ENCODE data around the gene SLC17A7. TPM values are rescaled to one million over a fixed set of nuclear protein-coding genes. Genes with fewer than 3 reads are reported as not detected.

The SLC17A7 gene
- total RNA-seq, 1 experiment from 2014 or later: not detected

DNA sequence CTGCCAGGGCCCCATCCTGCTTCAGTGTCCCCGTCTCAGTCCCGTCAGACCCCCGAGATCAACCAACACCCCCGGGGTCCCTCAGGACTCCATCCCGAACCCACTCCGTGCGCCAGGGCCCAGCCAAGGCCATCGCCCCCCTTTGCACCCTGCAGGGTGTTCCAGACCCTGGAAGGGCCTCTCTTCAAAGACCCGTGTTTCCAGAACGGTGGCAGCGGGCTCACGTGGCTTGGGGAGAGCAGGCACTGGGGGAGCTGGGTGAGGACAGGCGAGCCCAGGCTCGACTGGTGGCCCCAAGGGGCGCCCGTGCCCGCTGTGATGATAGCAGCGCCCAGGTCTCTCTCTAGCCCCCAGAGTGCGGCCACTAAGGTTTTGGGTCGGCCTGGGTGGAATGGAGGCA is 51.9 kb downstream of the SLC17A7 start:
- DNase-seq (ENCODE audit: extremely low read depth, low read depth): no peak

DNA sequence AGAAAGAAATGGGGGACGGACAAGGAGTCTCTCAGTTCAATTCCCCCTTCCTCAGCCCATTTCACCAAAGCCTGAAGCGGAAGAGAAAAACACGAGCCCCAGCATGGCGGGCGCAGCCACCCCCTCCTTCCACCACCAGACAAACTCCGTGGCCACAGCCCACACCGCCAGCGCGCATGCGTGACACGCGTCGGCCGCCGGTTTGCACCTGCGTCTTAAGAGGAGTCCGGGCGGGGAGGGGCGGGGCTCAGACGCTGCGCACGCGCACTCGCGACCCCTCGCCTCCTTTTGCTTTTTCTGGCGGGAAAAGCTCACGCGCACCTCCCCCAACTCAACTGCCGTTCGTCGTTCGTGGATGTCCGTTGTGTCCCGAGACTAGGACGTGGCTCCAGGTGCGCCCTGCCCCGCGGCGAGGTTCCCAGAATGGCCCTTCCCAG is 53.4 kb downstream of the SLC17A7 start, which contains the start of gene KASH5:
TSS of gene KASH5 (plus strand) at position 314 of the 437 bp plus-strand sequence. CDS start 2,635 bp downstream, outside the sequence.
- DNase-seq (ENCODE audit: extremely low read depth, low read depth): no peak

DNA sequence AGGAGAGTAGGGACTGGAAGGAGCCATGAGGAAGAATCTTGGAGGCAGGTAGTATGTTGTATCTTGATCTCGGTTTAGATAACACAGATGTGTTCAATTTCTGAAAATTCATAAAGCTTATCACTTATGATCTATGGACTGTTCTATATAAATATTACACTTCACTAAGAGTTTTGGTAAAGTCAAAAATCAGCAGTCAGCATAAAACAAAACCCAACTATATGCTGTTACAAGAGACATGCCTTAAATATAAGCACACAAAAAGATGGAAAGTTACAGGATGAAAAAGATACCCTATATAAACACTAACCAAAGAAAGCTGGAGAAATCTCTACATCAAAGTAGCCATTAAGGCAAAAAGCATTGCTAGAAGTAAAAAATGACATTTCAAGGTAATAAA is 57.7 kb downstream of the SLC17A7 start:
- DNase-seq (ENCODE audit: extremely low read depth, low read depth): no peak

DNA sequence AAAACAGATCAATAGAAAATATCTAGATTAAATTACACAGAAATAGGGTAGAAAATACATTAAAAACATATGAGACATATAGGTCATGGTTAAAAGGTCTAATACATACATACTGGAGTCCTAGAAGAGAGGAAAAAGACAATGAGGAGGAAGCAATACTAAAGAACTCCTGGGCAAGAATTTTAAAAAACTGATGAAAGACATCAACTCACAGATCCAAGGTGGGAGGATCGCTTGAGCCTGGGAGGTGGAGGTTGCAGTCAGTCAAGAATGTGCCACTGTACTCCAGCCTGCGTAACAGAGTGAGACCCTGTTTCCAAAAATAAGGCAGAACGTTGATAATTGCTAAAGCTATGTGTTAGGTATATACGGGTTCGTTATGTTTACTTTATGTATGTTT is 58.7 kb downstream of the SLC17A7 start:
- DNase-seq (ENCODE audit: extremely low read depth, low read depth): no peak

DNA sequence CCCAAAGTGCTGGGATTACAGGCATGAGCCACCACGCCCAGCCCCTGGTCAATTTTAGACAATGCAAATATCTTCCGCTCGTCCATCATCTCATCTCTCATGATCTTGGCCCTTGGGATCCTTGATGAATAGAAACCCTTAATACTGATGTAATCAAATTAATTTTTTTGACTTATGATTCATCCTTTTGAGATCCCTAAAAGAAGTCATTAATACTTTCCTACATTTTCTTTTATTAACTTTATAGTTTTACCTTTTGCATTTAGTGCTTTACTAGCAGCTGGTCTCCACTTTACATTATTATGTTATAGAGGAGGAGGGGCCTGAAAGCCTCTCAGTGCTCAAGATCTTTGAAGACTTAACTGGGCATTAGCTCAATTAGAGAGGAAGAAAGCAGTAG is 60.9 kb downstream of the SLC17A7 start:
- no peak for DNase-seq (ENCODE audit: extremely low read depth, low read depth)

Small RNA genes lying within 50 kb of the gene (small RNA-seq; reads per million reads assigned to genes)
- gene SNORD32A (0 reads per million in 2 experiments), gene SNORD33 (0 reads per million in 2 experiments), gene SNORD34 (0 reads per million in 2 experiments), gene SNORD35A (0 reads per million in 2 experiments)

Other genes with a start within 250 kb of the SLC17A7 start
- 0.30 and 0.43 TPM in 2 replicates for gene SLC6A16, start 116.3 kb downstream of the SLC17A7 start, total RNA-seq (2014; rRNA removed; shearing (Covaris generic))
- gene CD37, start 106.1 kb downstream of the SLC17A7 start, total RNA-seq (2014; rRNA removed; shearing (Covaris generic)): not detected in 2 replicates
- gene TEAD2, start 79.1 kb downstream of the SLC17A7 start, total RNA-seq (2014; rRNA removed; shearing (Covaris generic)): 13.7 and 13.8 TPM in 2 replicates
- gene DKKL1, start 77.7 kb downstream of the SLC17A7 start, total RNA-seq (2014; rRNA removed; shearing (Covaris generic)): not detected in 2 replicates
- gene KASH5, start 53.3 kb downstream of the SLC17A7 start, total RNA-seq (2014; rRNA removed; shearing (Covaris generic)): not detected in 2 replicates
- not detected in 2 replicates for gene PTH2, start 18.1 kb downstream of the SLC17A7 start, total RNA-seq (2014; rRNA removed; shearing (Covaris generic))
- gene GFY, start 16.1 kb downstream of the SLC17A7 start, total RNA-seq (2014; rRNA removed; shearing (Covaris generic)): not detected in 2 replicates
- 48.5 and 69.4 TPM in 2 replicates for gene PIH1D1, start 10.3 kb upstream of the SLC17A7 start, total RNA-seq (2014; rRNA removed; shearing (Covaris generic))
- 24.7 and 32.4 TPM in 2 replicates for gene ALDH16A1, start 11.7 kb upstream of the SLC17A7 start, total RNA-seq (2014; rRNA removed; shearing (Covaris generic))
- 0.12 and 0.35 TPM in 2 replicates for gene FLT3LG, start 32.7 kb upstream of the SLC17A7 start, total RNA-seq (2014; rRNA removed; shearing (Covaris generic))
- 3,401 and 3,992 TPM in 2 replicates for gene RPL13A, start 46.1 kb upstream of the SLC17A7 start, total RNA-seq (2014; rRNA removed; shearing (Covaris generic))
- gene RPS11, start 54.9 kb upstream of the SLC17A7 start, total RNA-seq (2014; rRNA removed; shearing (Covaris generic)): 2,280 and 2,727 TPM in 2 replicates
- gene FCGRT, start 71.1 kb upstream of the SLC17A7 start, total RNA-seq (2014; rRNA removed; shearing (Covaris generic)): 0.77 TPM in 1 of 2 replicates, not detected in the other
- gene RCN3, start 86.5 kb upstream of the SLC17A7 start, total RNA-seq (2014; rRNA removed; shearing (Covaris generic)): 3.1 and 5.6 TPM in 2 replicates
- 21.8 and 31.8 TPM in 2 replicates for gene NOSIP, start 139.0 kb upstream of the SLC17A7 start, total RNA-seq (2014; rRNA removed; shearing (Covaris generic))
- 0.14 TPM in 1 of 2 replicates, not detected in the other for gene PRRG2, start 139.8 kb upstream of the SLC17A7 start, total RNA-seq (2014; rRNA removed; shearing (Covaris generic))
- 2.1 and 3.0 TPM in 2 replicates for gene PRR12, start 149.7 kb upstream of the SLC17A7 start, total RNA-seq (2014; rRNA removed; shearing (Covaris generic))
- 17.2 and 19.6 TPM in 2 replicates for gene RRAS, start 198.6 kb upstream of the SLC17A7 start, total RNA-seq (2014; rRNA removed; shearing (Covaris generic))
- 8.3 and 12.3 TPM in 2 replicates for gene SCAF1, start 200.7 kb upstream of the SLC17A7 start, total RNA-seq (2014; rRNA removed; shearing (Covaris generic))
- gene IRF3, start 224.3 kb upstream of the SLC17A7 start, total RNA-seq (2014; rRNA removed; shearing (Covaris generic)): 36.5 and 38.0 TPM in 2 replicates
- 16.4 and 17.5 TPM in 2 replicates for gene BCL2L12, start 224.4 kb upstream of the SLC17A7 start, total RNA-seq (2014; rRNA removed; shearing (Covaris generic))
- gene PRMT1, start 235.7 kb upstream of the SLC17A7 start, total RNA-seq (2014; rRNA removed; shearing (Covaris generic)): 228 and 254 TPM in 2 replicates
- 3.1 and 3.2 TPM in 2 replicates for gene ADM5, start 248.1 kb upstream of the SLC17A7 start, total RNA-seq (2014; rRNA removed; shearing (Covaris generic))
- gene CPT1C, start 249.6 kb upstream of the SLC17A7 start, total RNA-seq (2014; rRNA removed; shearing (Covaris generic)): 1.7 and 2.2 TPM in 2 replicates

All from NCI-H460 (cell line).